ENCODE results near the gene ROBO3.

The ROBO3 gene, protein sequence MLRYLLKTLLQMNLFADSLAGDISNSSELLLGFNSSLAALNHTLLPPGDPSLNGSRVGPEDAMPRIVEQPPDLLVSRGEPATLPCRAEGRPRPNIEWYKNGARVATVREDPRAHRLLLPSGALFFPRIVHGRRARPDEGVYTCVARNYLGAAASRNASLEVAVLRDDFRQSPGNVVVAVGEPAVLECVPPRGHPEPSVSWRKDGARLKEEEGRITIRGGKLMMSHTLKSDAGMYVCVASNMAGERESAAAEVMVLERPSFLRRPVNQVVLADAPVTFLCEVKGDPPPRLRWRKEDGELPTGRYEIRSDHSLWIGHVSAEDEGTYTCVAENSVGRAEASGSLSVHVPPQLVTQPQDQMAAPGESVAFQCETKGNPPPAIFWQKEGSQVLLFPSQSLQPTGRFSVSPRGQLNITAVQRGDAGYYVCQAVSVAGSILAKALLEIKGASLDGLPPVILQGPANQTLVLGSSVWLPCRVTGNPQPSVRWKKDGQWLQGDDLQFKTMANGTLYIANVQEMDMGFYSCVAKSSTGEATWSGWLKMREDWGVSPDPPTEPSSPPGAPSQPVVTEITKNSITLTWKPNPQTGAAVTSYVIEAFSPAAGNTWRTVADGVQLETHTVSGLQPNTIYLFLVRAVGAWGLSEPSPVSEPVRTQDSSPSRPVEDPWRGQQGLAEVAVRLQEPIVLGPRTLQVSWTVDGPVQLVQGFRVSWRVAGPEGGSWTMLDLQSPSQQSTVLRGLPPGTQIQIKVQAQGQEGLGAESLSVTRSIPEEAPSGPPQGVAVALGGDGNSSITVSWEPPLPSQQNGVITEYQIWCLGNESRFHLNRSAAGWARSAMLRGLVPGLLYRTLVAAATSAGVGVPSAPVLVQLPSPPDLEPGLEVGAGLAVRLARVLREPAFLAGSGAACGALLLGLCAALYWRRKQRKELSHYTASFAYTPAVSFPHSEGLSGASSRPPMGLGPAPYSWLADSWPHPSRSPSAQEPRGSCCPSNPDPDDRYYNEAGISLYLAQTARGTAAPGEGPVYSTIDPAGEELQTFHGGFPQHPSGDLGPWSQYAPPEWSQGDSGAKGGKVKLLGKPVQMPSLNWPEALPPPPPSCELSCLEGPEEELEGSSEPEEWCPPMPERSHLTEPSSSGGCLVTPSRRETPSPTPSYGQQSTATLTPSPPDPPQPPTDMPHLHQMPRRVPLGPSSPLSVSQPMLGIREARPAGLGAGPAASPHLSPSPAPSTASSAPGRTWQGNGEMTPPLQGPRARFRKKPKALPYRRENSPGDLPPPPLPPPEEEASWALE (N-terminal part only)

DNA sequence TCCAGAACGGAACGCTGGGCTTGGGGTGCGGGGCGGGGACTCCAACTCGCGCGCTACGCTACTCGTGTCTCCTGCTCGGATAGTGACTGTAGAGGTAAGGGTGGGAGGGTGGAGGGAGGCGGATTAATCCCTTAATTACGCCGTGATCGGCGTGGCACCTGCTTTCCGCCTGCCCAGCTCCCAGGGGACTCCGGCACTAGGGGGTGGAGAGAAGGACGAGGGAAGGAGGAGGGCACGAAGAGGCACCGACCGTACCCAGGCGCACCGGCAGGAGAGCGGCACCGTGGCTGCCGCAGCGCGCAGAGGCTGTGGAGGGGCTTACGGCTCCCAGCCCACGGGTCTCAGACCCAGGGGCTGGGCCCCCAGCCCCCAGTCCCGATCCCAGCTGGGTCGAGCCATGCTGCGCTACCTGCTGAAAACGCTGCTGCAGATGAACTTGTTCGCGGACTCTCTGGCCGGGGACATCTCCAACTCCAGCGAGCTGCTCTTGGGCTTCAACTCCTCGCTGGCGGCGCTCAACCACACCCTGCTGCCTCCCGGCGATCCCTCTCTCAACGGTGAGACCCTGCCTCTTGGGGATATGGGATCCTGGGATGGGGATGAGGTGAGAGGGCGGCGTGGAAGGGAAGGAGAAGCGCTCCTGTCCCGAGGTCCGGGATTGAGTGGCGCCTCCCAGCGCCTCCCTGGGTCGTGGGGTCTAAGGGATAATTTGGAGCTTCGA is at the start of gene ROBO3:
TSS of gene ROBO3 (plus strand) at position 252 of the 721 bp plus-strand sequence. CDS start at position 398, 146 bp downstream.
- FAIRE-seq (no peak), DNase-seq (ENCODE audit: low spot score) (no peak)

DNA sequence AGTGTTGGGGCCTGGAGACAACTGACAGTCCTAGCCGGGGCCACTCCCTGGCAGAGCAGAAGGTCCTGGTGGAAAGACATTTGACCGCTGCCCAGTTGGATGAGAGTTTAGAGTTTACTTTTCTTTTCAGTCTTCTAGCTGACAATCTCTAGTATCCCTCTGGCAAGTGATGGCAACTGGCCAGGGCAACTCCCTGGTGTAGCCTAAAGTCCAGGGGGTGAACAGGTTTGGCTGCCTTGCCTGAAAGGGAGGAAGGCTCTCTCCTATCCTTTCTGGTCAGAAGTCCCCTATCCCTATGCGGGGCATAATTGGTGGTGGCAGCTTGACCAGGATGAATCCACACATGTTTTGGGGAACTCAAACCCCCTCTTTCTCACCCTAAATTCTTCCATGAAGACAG is 48.2 kb upstream of the ROBO3 start:
- DNase-seq (ENCODE audit: low spot score) (no peak), FAIRE-seq (no peak)

DNA sequence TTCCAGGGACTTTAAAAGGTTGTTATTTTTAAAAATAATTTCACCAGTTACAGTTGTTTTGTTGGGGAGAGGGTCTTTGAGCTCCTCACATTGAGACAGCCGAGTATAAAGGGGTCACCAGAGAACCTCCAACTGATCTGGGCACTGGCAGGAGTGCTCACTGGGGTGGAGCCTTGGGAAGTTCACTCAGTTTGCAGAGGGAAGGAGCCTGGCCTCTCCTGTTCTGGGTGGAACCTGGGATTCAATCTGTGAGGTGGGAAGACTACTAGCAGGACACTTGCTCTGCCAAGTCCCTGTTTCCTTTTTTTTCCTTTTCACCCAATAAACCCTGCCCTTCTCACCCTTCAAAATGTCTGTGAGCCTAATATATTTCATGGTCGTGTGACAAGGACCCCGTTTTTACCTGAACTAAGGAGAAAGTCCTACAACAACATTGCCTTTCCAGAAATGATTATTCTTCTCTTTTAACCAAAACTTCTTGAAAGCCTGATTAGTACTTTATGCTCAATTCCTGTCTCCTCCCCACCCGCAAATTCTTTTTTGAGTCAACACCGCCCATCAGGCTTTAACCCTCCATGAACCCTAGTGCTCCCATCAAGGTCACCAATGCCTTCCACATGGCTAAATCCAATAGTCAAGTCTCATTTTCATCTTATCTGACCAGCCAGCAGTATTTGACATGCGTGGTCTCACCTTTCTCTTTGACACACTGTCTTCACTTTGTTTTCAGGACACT is 43.1 kb upstream of the ROBO3 start:
- DNase-seq (ENCODE audit: low spot score): no peak
- no peak for FAIRE-seq

DNA sequence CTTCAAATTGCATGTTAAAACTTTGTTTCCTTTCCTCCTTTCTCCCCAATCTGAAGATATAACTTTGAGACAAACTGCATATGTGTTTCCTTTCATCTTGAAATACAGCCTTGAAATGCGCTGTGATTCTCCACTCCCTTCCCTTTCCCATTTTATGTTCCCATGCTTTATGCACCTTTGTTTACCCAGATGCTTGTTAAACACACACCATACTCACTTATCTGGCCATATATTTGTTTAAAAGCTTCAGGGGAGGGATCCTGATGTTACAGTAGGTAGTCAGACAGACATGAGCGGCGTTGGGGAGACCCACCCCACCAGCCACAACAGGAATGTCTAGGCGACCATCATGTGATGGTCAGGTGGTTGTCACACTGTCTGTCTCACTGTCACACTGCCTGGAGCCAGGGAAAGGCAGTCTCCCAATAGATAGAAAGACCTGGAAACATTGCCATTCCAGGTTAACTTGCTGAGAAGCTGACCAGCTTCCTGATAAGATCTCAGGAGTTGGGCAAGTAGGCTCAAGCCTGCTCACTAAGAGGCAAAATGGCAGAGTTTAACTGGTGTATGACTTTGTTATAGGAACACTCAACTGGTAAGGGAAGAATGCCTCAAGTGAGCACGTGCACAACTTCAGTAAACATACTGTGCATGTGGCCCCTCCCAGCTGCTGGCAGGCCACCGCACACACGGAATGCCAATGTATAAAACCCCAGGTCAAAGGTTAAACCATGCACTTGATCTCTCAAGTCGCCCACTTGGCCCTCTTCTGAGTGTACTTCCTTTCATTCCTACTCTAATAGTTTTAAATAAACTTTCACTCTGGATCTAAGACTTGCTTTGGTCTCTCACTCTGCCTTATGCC is 41.5 kb upstream of the ROBO3 start:
- FAIRE-seq (no peak), DNase-seq (ENCODE audit: low spot score) (no peak)

DNA sequence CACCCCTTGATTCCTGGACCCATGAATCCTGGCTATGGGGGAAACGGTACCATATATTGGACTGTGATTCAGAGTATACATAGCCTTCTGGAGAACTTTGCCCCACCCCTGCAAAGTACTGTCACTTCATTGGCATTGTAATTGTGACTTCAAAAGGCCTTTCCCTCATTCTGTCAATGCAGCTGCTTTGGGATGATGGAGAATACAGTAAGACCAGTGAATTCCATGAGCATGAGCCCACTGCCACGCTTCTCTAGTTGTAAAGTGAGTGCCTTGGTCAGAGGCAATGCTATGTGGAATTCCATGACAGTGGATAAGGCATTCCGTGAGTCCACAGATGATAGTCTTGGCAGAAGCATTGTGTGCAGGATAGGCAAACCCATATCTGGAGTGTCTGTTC is 39.4 kb upstream of the ROBO3 start:
- DNase-seq (ENCODE audit: low spot score) (no peak), FAIRE-seq (no peak)

DNA sequence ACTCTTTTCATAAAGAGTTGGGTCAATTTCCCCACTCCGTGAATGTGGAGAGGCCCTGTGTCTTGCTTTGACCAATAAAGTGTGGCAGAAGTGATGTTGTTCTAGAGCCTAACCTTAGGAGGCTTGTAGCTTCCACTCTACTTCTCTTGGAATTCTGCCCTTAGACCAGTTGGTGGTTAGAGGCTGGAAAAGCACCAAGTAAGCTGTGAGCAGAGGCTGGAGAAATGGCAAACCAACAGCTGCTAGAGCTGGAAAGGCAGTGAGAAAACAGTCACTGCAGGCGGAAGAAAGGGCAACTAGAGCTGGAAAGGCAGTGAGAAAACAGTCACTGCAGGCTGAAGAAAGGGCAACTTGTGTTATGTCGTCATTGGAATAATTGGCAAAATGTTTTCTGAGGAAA is 35.2 kb upstream of the ROBO3 start:
- DNase-seq (ENCODE audit: low spot score): no peak
- FAIRE-seq: no peak

DNA sequence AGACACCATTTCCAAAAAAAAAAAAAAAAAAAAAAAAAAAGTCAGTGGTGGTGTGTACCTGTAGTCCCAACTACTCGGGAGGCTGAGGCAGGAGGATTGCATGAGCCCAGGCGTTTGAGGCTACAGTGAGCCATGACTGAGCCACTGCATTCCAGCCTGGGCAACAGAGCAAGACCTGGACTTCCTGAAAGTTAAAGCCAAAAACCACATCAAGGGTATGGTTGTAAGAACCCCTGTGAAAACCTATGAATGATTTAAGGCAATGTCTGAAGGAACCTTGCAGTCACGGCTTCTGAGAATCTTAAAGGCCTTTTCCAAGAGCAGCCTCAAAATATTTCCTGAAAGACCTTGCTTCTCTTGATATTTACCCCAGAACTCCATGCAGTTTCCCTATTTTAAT is 34.5 kb upstream of the ROBO3 start:
- no peak for DNase-seq (ENCODE audit: low spot score)

DNA sequence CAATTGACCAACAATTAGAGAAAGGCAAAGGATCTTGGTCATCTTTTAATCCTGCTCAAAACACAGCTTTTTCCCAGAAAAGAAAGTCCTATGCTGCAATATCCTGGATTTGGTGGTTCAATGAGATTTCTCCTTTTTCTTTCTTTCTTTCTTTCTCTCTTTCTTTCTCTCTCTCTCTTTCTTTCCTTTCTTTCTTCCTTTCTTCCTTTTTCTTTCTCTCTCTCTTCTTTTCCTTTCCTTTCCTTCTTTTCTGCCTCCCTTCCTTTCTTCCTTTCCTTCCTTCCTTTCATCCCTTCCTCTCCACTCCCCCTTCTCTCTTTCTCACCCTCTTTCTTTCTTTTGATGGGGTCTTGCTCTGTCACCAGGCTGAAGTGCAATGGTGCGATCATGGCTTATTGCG is 33.3 kb upstream of the ROBO3 start:
- DNase-seq (ENCODE audit: low spot score) (no peak), FAIRE-seq (no peak)

More for the DNA sequence above, 34.5 kb upstream of the ROBO3 start:
- no peak for FAIRE-seq

DNA sequence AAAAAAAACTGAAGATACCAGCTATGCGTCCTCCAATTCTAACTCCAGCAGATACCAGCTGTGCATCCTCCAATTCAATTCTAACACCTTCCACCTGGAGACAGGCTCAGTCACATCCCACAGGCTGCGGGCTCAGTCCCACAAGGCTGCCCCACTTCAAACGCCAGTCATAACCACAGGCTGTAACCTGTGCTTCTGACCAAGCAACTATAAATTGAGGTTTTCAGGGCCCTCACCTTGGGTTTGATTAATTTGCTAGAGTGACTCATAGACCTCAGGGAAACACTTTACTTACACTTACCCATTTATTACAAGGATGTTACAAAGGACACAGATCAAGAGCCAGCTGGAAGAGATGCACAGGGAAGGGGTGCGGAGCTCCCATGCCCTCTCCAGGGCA is 32.7 kb upstream of the ROBO3 start:
- DNase-seq (ENCODE audit: low spot score): no peak
- FAIRE-seq: no peak

DNA sequence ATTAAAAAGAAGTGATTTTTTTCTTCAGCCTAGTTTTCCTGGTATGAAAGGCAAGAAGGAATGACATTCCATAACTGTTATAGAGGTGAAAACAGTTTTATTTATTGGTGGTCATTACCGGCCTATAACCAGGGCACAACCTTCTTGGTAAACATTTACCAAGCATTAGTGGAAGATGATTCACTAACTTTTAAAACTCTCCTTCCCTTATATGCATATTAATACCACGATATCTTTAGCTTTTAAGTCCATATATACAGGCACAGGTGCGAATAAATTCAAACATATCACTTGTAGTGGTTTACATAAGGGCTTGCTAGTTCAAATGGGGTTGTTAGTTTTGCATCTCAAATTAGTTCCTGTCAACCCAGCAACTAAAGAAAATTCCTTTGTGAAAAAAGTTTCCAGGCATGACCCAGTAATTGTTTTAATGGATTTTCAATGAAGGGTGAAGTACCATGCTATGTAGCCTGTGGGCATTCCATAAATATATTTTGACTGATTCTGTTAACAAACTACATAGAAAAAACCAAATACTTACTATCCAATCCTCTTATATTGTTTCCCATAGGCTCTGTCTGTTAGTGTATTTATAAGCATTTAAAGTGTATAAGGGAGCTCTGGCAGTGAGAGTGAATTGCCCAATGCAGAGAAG is 30.6 kb upstream of the ROBO3 start:
- FAIRE-seq: no peak
- no peak for DNase-seq (ENCODE audit: low spot score)

DNA sequence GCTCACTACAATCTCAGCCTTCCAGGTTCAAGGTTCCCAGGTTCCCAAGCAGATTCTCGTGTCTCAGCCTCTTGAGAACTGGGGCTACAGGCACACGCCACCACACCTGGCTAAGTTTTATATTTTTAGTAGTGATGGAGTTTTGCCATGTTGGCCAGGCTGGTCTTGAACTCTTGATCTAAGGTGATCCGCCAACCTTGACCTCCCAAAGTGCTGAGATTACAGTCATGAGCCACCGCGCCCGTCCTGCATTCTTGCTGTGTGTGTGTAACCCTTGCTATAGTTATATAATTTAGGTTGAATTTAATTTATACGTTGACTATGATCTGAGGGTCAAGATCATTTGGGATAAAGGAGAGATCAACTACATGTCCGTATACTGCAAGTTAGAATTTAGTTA is 29.3 kb upstream of the ROBO3 start:
- no peak for FAIRE-seq

DNA sequence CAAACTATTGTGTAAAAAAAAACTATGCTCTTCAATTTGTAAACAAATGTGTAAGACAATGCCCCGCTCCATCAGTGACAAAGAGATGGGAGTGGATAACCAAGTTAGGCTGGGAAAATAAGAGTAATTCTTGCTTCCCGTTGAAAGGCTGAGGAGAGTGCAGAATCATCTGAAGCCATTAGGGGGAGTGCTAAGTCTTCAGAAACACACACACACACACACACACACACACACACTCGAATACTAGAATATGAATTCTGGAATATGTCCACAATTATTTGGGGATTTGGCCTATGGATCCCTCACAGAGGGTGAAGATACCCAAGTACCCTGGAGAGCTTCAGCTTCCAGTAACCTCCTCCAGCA is 27.8 kb upstream of the ROBO3 start:
- DNase-seq (ENCODE audit: low spot score) (peak; percentile 51), FAIRE-seq (no peak)

More for the DNA sequence above, 29.3 kb upstream of the ROBO3 start:
- DNase-seq (ENCODE audit: low spot score): no peak

DNA sequence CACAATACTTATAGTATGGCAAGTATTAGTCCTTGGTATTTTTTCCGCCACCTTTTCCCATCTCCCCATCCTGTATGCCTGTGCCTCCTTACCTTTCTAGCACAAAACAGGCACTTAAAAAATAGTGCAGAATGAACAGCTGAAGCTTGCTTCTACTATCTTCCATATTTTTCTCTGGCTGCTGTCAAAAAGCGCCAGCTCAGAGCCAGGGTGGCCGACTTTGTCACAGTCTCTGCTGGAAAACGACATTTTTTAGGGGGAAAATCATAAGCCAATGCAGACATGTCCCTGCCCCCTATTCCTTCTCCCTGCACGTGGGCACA is 26.5 kb upstream of the ROBO3 start:
- FAIRE-seq (no peak), DNase-seq (ENCODE audit: low spot score) (no peak)

DNA sequence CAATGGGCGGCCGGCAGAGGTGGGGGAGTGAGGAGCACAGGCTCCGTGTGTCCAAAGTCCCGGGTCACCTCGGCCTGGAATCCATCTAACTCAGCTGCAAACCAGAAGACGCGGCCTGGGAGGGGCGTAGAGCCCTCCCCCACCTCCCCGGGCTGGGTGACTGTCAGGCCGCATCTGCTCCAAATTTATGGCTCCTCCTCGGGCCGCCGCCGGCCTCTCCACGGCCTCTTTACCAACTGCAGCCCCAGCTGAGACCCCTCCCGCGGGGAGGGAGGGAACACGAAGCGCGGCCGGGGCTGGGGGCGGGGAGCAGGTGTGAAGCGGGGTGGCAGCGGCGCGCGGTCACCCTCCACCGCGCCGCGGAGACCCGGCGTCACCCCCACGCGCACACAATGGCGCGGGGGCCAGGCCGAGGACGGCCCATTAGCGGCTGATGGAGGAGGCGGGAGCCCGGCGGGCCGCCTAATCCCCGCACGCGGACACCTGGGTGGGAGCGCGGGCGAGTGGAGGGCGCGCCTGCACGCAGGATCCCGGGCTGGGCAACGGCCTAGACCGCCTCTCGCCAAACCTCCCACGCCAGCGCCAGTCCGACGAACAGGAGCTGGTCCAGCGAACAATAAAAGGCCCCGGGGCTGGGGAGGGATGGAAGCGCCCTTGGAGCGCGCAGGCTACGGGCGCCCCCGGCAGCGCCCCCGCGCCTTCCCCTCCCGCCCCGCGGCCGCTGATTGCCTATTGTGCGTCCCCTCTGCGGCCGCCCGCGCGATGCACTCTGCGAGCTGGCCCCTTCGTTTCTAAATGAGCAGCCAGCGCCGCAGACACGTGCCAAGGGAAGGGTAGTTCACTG is 25.9 kb upstream of the ROBO3 start:
- no peak for FAIRE-seq
- DNase-seq (ENCODE audit: low spot score): no peak

DNA sequence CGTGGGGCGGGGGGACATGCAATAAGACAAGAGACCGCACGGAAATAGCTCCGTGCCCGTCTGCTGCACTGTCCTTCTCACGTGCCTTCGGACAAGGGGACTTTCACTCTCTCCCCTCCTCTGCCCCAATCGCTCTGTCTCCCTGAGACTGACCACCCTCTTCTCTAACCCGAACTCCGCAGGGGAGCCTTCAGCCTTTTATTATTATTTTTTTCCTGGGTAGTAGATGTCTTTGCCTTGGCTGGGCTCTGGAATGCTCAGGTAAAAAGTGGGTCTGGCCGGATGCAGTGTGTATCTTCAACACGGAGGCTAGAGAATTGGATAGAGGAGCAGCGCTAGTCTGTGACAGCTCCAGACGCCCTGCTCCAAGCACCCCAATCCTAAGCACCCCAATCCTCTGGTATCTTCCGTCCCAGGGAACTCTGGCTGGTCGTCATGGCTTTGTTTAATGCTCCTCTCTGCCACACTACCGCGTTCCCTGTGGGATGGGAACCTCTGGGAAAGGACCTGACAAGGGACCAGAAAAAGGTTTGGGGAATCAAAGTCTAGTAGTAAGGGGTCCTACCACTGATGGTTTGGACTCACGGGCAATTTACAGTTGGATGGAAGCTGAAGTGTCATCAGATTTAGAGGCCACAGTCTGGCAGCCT is 25.1 kb upstream of the ROBO3 start:
- DNase-seq (ENCODE audit: low spot score) (no peak), FAIRE-seq (no peak)

DNA sequence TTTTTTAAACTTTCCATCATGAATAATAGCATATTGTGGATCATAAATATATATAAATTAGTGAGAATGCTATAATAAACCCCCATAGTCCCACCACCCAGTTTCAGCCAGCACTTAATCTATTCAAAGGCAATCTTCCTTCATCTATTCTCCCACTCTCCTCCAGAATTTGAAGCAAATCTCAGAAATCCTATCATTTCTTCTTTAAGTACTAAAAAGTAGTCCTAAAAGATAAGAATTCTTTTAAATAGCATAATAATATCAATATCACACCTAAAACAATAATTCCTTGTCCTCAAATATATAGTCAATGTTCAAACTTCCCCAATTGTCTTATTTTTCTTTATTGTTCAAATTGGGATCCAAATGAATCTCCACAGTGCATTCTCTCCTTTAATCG is 24.6 kb upstream of the ROBO3 start:
- FAIRE-seq: no peak
- DNase-seq (ENCODE audit: low spot score): no peak

DNA sequence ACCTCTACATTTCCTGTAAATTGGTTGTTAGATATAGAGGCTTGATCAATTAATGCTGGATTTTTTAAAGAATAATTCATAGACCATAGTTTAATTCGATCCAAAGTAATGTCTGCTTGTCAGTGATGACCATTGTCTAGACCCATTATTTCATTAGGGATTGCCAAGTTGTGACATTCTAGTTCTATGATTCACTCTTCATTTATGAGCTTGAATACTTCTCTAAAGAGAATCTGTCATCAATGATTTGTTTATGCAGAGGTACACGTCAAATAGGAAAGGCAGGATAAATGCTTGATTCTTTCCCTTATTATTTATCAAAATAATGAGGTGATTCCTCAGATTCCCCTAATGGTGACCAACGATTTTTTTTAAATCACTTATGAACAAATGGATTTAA is 24.0 kb upstream of the ROBO3 start:
- DNase-seq (ENCODE audit: low spot score) (no peak), FAIRE-seq (no peak)

DNA sequence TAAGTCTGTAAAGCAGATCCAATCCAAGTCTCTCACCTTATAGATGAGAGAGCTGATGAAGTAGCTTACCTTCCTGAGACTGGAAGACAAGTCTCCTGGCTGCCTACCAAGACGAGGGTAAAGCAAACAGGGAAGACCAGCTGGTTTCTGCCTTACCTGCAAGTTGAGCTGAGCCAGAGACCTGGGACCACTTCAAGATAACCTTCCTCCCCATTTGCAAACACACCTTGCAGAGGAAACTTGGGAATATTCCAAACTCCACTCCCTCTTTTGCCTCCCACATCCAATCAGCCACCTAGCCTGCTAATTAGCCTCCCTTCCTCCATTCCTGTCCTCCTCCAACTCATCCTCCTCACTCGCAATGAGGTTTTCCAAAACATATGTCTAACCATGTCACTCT is 23.4 kb upstream of the ROBO3 start:
- FAIRE-seq (no peak), DNase-seq (ENCODE audit: low spot score) (no peak)
